Fibroblast of skin of back (primary cell): ENCODE measurements around the gene MTG1. TPM values are rescaled to one million over a fixed set of nuclear protein-coding genes. Genes with fewer than 3 reads are reported as not detected.

ENCODE experiments used
- DNase-seq: peaks from one replicate; pipeline ENCODE4 v3.0.0-alpha.2; 2013
- polyA plus RNA-seq, 2 experiments: library from polyadenylated mRNA; unstranded; fragments of 120-200 nt; gene quantifications; one replicate each; pipeline ENCODE4 v1.2.1, GENCODE V29; 2013; ENCODE audit not compliant: insufficient read length in 2 of 2

Gene MTG1, protein sequence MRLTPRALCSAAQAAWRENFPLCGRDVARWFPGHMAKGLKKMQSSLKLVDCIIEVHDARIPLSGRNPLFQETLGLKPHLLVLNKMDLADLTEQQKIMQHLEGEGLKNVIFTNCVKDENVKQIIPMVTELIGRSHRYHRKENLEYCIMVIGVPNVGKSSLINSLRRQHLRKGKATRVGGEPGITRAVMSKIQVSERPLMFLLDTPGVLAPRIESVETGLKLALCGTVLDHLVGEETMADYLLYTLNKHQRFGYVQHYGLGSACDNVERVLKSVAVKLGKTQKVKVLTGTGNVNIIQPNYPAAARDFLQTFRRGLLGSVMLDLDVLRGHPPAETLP
- polyA plus RNA-seq (2013, experiment 1 of 2; ENCODE audit: insufficient read length), result 29.5 TPM
- 21.4 TPM for polyA plus RNA-seq (2013, experiment 2 of 2; ENCODE audit: insufficient read length)

DNA sequence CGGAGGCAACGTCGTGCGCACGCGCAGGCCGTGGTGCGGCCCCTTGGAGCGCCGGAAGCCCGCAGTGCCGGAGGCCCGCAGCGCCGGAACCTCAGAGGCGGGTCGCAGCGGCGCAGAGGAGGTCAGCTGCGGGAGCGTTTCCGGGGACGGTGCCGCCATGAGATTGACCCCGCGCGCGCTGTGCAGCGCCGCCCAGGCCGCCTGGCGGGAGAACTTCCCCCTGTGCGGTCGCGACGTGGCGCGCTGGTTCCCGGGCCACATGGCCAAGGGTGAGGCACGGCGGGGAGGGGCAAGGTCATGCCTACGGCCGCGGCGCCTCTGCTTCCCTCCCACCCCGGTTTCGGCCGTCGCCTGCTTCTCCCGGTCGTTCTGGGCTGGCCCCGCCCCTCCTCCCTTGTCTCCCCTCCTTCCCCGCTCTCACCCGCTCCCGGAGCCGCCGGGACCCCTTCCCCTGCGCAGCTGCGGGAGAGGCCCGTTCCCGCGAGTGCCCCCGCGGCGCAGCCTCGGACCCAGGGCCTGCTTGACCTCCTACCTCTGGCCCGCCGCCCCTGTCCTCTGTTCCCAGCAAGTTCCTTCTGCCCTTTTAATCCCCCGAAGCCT, at the start of gene MTG1:
Gene MTG1, plus strand, starts transcription at position 94 of the 600 bp plus-strand sequence. Its CDS starts 64 bp downstream, at position 158.
- peak; percentile 92 for DNase-seq

DNA sequence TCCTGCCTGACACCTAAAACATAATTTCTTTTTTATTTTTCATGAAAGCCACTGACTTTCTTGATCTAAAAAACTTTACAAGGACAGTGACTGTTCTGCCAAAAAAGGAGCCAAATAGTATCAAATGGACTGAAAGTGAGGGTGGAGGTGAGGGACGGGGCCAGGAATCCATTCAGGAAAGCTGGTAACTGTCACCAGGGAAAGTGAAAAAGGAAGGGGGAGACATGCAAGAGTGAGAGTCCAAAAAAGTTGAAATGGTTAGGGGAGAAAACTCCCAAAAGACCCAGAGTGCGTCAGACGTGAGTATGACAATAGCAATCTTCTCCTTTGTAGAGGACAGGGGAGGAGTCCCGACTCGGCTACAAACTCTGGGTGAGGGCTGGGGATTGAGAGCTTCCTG, 49.7 kb upstream of the MTG1 start:
- no peak for DNase-seq

DNA sequence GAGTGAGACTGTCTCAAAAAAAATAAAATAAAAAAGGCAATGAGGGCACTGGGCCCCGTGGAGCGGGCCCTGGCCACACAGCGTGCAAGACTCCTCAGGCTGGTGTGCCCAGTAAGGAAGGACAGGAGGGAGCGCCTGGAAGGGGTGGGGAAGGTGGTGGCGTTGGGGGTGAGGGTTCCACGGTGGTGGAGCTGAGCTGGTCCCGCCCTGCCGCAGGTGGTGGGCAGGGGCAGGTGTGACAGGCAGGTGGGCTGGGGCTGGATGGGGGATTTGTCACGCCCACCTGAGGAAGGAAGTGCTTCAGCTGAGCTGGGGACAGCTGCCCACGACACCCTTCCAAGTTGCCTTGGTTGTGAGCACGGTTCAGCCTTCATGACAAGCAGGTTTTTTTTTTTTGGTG, 47.5 kb upstream of the MTG1 start:
- no peak for DNase-seq

DNA sequence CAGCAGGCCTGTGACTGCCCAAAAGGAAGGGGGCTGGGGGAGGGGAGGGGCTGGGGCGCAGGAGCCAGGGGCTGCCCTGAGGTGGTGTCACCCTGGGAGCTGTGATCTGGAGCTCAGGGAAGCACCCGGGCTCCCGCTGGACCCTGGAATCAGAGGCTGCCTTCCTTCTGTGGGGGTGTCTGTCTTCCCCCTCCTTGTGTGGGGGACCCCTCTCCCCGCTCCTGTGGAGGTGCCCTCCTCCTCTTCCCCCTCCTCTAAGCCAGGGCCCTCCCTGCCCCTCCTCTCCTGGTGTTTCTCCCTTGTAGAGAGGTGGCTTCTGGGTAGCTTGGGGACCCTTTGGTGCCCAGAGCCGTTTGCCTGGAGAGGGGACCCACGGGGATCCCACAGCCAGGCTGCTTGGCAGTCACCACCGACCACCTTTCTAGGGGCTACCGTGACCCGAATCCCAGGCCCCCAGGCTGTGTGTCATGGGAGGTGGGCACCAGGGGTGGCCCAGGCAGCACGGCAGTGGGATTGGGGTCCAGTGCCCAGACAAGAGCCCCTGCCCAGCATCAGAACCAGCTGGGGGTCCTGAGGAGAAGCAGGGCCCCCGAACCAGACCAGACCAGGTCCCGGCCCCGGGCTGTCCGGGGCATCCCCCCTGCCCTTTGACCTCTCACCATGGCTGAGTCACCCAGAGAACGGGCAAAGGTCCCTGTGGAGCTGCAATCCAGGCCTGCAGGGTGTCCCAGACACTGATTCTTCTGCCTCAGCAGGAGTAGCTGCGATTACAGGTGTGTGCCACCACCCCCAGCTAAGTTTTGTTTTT, 46.0 kb upstream of the MTG1 start:
- no peak for DNase-seq

DNA sequence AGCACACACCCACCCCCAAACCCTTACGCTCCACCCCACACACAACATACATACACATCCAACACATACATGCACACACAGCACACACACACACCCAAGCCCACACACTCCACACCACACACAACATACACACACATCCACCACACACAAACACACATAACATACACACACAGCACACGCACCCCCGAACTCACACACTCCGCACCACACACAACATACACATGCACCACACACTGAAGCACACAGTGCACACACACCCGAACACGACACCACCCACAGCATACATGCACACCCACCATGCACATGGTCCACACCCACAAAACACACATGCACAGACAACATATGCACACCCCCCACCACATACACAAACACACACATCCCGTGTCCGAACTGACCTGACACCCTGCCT, 44.8 kb upstream of the MTG1 start:
- no peak for DNase-seq

DNA sequence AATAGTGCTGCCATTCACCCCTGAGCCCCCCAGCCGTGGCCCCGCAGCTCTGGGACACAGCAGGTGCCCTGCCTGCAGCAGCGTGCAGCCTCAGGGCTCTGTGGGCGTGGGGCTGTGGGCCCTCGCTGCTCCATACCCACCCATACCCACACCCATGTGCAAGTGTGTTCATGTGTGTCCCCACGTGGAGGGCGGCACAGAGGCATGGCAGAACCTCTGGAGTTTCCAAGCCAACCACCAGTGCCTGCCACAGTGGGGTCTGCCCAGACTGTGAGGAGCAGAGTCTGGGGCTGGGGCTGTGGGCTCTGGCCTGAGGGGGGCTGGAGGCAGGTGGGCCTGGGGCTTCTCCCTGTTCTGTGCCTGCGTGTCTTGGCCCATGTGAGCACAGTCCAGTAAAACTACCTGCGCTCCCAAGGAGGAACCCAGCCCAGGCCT, 44.4 kb upstream of the MTG1 start:
- no peak for DNase-seq

DNA sequence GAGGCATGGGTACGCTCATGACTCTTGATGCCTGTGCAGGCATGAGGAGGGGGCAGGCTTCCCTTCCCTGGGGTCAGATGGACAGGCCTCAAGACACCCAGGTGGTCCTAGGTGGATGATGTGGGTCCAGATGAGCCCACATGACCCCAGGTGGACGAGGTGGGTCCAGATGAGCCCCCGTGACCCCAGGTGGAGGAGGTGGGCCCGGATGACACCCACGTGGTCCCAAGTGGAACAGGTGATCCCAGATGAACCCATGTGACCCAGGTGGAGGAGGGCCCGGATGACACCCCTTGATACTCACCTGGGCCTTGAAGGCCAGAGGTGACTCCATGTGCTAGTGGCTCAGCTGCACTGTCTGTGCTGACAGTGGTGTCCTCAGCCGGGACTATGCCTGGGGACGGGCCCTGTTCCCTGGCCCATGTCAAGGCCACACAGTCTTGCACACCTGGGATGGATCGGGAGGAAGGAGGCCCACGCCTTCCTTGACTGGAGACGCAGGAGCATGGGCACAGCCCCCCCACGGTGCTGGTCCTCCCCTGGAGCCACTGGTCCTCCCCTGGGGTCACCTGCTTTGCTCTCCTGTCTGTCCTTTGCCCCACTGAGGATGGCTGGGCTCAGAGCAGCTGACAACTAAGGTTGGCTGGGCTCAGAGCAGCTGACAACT, 43.5 kb upstream of the MTG1 start:
- no peak for DNase-seq

DNA sequence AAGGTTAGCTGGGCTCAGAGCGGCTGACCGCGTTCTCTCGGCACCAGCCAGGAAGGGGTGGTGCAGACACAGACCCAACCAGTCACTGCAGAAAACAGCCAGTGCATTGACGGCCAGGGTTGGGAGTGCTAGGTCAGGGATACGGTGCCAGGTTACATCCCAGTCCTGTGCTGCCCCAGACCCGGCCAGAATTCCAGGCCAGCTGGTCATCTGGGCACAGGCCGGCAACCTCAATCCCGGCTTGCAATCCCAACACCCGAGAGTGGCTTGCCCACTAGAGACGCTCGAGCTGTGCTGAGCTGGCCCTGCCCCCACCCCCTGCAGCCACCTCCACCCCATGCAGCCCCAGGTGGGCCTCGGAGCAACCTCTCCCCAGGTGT, 43.0 kb upstream of the MTG1 start:
- no peak for DNase-seq

DNA sequence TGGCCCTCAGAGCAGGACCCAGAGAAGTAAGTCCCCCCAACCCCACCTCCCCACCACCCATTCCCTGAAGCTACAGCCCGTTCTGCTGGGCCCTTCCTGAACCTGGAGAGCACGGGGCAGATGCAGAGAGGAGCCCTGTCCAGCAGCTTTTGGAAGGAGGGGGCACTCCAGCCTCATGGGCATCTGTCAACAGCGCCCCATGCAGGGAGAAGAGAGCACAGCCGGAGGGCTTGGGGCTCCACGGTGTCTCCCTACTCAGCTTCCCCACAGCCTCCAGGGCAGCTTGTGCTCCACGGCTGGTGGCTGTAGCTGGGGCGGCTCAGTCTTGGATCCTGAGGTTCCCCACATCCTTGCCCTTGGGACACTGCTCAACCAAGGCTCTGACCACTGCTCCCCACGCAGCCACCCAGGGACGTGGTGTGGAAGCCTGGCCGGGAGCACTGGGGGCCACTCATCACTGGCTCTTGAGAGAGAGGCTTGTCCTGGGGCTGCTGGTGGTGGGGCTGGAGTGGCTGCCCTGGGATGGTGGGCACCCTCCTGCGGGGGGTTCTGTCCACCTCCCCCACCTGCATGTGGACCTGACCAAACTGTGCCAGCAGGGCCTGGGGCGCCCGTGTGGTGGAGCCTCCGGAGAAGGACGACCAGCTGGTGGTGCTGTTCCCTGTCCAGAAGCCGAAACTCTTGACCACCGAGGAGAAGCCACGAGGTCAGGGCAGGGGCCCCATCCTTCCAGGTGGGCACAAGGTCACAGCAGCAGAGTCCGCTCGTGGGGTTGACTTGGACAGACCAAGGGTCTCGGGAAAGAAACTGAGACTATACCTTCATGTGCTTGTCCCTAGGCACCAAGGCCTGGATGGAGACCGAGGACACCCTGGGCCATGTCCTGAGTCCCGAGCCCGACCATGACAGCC, 42.3 kb upstream of the MTG1 start:
- no peak for DNase-seq

DNA sequence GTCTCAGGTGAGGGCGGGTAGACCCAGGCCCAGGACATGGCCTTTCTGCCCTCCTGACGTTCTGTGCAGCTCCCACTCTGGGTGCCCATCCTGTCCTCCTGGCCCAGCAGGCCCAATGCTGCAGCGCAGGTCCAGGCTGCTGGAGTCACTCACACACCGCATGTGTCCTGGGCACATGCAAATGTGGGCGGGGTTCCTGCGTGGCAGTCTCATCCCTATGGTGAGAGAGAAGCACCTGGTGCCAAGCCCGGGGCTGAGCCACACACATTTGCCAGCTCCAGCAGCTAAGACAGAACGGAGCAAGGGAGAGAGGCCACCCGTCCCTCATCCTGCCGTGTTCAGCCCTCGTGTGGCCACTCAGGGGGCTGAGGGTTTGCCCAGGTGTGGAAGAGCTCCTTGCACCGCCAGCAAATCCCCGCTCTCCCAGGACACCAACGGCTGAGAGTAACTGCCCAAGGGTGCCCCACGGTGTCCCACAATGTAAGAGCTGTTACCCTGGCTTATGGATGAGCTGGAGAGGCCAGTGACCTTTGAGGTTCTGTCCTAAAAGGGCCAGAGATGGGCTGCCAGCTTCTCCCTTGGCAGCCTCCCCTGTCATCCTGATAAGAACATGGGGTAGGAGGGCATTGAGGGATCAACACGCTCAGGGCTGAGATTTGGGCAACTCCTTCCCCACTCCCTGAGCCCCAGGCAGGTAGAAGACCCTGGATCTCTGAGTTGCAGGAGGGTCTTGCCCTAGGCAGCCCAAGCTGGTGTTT, 40.6 kb upstream of the MTG1 start:
- no peak for DNase-seq

DNA sequence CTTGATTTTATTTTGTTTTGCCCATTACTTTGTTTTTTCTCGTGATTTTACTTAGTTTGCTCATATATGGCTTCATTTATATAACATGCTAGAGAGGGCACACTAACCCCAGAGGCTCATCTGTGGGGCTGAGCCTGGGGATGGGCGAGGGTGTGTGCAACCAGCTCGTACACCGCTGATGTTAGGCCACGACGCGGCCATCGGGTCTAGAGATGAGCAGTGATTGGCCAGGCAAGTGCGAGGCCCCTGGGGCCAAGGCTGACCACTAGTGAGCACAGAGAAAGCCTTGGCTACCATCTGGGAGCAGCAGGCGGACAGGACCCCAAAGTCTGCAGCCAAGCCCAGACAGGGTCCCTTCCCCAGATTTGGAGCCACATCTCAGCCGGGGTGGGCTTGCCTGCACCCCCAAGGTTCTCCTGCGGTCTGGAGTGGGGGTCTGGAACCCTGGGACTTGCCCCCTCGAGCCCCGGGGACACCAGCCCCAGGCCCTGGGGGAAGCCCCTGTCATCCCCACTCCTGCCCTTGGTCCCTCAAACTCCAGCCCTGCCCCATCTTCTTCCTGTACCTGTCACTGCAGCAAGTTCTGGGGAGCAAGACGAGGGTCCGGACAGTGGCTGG, 39.9 kb upstream of the MTG1 start:
- DNase-seq, result no peak

DNA sequence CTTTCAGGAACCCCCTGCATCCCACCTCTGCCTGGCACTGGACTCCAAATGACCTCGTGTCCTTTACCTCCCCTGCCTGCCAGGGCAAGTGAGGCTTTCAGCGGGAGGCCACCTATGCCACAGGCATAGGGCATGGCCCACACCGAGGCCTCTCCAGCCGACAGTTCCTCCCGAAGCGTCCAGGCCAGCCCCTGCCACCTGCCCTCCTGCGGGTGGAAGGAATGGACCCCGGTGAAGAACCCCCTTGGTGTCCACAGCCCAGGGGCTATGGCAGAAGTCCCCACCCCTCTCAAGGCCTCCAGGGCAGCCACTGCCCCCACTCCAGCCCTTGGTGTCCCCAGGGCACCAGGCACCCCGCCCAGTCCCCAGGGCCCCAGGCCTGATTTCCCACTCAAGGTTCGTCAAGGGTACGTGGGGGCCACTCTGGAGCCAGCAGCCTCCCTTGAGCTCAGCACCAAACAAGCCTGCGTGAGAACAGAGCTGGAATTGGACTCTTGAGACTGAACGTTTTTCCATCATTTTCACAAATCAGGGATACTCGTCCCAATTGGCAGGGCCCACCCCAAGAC, 39.2 kb upstream of the MTG1 start:
- no peak for DNase-seq

DNA sequence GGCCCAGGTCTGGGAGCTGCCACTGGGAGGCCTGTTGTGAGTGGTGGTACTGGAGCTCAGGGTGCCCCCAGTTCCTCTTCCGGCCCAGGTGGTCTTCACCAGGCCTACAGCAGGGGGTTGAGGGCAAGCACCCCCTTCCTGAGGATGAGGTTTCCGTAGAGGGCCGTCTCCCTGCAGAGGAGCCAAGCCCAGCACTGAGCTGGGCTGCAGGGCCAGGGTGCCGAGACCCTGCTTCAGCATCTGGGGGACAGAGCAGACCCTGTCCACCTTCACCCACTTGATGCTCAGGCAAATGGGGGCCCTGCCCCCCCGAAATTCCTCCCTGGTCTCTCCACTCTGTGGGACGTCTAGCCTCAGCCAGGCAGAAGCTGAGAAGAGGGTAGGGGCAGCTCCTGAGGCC, 38.7 kb upstream of the MTG1 start:
- no peak for DNase-seq

DNA sequence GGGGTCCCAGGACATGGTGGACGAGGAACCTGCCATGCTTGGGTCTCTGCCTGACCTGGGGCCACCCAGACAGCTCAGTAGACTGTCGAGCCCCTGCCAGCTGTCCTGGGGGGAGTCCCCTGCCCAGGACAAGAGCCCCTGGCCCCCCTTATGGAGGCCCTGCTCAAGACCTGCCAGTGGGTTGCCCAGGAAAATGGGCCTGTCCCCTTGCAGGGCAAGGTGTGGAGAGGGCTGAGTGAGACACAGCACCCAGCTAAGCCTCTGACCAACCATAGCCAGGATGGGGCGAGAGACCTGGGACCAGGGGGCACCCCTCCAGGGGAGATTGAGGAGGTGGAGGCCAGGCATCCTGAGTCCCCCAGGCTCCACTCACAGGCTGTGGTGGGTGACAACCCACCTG, 38.0 kb upstream of the MTG1 start:
- DNase-seq, result no peak

DNA sequence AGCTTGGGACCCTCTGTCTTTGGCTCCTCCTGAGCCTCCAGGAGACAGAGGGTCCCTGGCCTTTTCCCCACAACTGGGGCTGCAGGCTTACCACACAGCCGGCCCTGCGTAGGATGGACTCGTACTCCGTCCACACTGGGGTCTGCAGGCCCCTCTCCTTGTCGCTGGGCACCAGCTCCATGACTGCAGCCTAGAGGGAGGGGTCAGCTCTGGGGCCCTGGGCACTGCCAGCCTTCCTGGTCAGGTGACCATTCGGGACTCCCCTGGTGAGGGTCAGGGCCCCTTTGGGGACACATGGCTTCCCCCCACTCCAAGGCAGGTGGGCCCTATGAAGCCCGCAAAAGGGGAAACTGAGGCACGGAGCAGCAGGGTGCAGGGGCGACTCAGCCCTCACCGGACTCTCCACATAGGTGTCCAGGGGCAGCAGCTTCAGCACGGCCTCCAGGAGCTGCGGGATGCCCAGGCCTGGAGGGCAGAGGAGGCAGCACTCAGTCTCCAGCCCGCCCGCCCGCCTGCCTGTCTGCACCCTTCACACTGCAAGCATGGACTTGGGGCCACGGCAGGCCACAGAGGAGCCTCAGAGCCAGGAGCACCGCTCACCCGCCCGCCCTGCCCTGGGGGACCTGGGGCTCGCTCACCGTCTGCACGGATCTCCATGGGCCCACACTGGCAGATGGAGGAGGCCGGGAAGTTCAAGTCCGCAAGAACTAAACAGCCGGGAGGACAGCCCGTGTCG, 37.2 kb upstream of the MTG1 start:
- peak; percentile 12 for DNase-seq

DNA sequence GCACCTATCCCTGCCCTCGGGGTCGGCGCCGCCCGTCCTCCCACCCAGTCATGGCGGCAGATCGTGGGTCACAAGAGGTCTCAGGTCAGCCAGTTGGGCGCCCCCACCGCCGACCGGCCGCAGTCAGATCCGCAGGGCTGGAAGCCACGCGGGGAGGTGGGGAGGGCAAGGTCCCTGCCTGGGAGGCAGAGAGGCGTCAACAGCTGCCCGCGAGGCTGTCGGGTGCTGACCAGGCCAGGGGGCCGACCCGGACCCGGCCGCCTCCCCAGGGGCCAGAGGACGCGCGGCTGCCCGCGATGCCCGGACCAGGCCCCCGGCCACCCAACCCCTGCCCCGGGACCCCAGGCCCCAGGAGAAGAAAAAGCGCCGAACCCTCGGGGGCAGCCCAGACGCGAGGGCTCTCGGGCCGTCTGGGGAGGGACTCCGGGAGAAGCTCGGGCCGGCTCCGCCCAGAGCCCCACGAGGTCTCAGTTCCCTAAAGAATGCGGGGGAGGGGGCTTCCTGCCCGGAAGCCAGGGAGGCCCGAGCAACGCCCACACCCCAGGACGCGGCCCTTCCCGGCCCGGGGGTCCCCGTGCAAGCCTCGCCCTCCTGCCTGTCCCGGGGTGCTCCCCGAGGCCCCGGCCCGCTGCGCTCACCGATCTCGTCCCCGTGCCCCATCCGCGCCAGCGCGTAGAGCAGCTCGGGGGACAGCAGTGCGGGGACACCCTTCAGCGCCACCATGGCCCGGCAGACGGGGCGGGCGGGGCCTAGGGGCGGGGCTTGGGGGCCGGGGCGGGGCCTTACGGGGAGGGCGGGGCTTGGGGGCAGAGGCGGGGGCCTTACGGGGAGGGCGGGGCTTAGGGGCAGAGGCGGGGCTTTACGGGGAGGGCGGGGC, 36.4 kb upstream of the MTG1 start, which contains the start of gene FUOM:
Gene FUOM, minus strand, starts transcription at position 735 of the 877 bp plus-strand sequence. Its CDS starts 12 bp downstream, at position 723.
- peak; percentile 68 for DNase-seq

DNA sequence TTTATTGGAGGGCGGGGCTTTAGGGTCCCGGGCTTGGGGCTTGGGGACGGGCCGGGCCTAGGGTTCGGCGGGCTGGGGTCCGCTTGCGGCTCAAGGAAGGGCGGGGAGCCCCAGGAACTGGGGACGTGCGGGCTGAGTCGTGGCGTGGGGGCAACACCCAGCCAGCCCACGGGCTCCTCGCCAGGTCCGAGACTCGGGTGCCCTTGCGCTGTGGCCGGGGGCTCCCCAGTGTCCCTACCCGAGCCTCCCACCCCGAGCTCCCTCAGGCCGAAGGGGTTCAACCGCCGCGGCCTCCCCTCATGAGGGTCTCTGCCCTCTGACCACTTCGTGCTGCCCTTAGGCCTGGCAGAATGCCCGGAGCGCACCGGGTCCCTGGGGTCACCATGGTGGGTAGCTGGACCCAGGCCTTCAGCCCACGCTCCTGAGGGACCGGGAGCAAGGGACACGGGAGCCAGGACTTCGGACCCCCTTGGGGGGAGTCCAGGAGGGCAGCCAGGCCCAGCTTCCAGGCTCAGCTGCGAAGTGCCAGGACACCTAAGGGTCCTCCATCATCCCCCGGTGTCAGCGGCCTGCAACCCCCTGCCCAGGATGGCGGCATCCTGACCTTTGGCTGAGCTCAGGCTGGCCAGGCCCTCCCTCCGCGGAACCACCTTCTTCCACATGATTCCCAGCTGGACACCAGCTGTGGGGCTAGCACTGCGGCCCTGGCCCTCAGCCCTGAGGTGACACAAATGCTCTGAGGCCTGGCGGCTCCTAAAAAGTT, 35.6 kb upstream of the MTG1 start:
- DNase-seq, result no peak
